A549 (cell line): Measurements from ENCODE around the gene SP140L. TPM values are rescaled to one million over a fixed set of nuclear protein-coding genes. Genes with fewer than 3 reads are reported as not detected.

Experiments
- ATAC-seq, 2 experiments: fragments of 200-7000 bp in 1 of 2; fragments of >200 bp in 1 of 2; cut with Nextera tagmentation in 1 of 2; cut with Tn5 transposase in 1 of 2; 3 replicates each; pipeline versions ENCODE4 v1.8.0 to v1.9.1; 2018 to 2020; ENCODE audit warnings: mild to moderate bottlenecking in 1 of 2, moderate library complexity in 1 of 2
- CTCF ChIA-PET: fragments of 300-600 bp; sonication (Branson Sonifier 250); formaldehyde crosslinking; extraction: SDS; loops from one replicate; lab custom pipeline; 2021; ENCODE audit warnings: antibody characterized with exemption, inconsistent platforms; lab: Yijun Ruan, JAX
- POLR2A ChIA-PET: fragments of 350-600 bp; formaldehyde crosslinking; extraction: SDS; loops from one replicate; lab custom pipeline; 2021; ENCODE audit warnings: antibody characterized with exemption, inconsistent platforms; lab: Yijun Ruan, JAX
- DNase-seq, 2 experiments: peaks; one replicate each; pipeline versions ENCODE4 v3.0.0 to v3.0.0-alpha.2; 2011 to 2016; ENCODE audit warnings: low read depth in 1 of 2, low spot score in 1 of 2
- FAIRE-seq: peaks from 2 replicates; lab custom pipeline; 2011; peaks lifted over from hg19 to GRCh38; lab: Jason Lieb, UNC
- H3K27ac ChIP-seq, 2 experiments: fragments of >200 bp; sonication (Bioruptor Twin); formaldehyde crosslinking; 3 replicates each; pipeline ENCODE4 v1.5.1; 2016 to 2017
- H3K4me1 ChIP-seq: fragments of >200 bp; sonication (Bioruptor Twin); formaldehyde crosslinking; 3 replicates; pipeline ENCODE4 v1.6.1; 2016
- H3K4me2 ChIP-seq: fragments of >200 bp; sonication (Bioruptor Twin); formaldehyde crosslinking; 3 replicates; pipeline ENCODE4 v1.6.1; 2016
- H3K4me3 ChIP-seq: fragments of >200 bp; sonication (Bioruptor Twin); formaldehyde crosslinking; 3 replicates; pipeline ENCODE4 v1.5.1; 2016
- H3K9me3 ChIP-seq: fragments of >200 bp; sonication (Bioruptor Twin); formaldehyde crosslinking; 3 replicates; pipeline ENCODE4 v1.6.1; 2016
- BHLHE40 ChIP-seq: IDR thresholded peaks from 2 replicates; pipeline ENCODE4 v1.6.1; 2012; ENCODE audit warnings: low read depth, low read length, inconsistent platforms
- CBX2 ChIP-seq: fragments of 200-600 bp; sonication (generic); IDR thresholded peaks from 2 replicates; pipeline ENCODE4 v1.6.1; 2016; ENCODE audit warnings: low read depth, mild to moderate bottlenecking, borderline replicate concordance
- CBX8 ChIP-seq: fragments of 200-600 bp; sonication (generic); IDR thresholded peaks from 2 replicates; pipeline ENCODE4 v1.6.1; 2016
- CEBPB ChIP-seq, 2 experiments: fragments of >200 bp in 1 of 2; sonication (Bioruptor Twin) in 1 of 2; formaldehyde crosslinking in 1 of 2; IDR thresholded peaks; 2 replicates each; pipeline ENCODE4 v1.6.1; 2012 to 2016
- CHD4 ChIP-seq: fragments of 200-600 bp; sonication (generic); IDR thresholded peaks from 2 replicates; pipeline ENCODE4 v1.6.1; 2016; ENCODE audit warnings: antibody characterized with exemption, mild to moderate bottlenecking, borderline replicate concordance
- EHF ChIP-seq: fragments of 250-450 bp; sonication (Bioruptor Pico); IDR thresholded peaks from 2 replicates; pipeline ENCODE4 v1.5.0; 2020; ENCODE audit warnings: mild to moderate bottlenecking
- EP300 ChIP-seq, 2 experiments: fragments of >200 bp; sonication (Bioruptor Twin); formaldehyde crosslinking; IDR thresholded peaks; 2 replicates in 1 of 2; 3 replicates in 1 of 2; pipeline ENCODE4 v1.6.1; 2016 to 2017
- ESRRA ChIP-seq: fragments of 150-350 bp; IDR thresholded peaks from 2 replicates; pipeline ENCODE4 v1.6.1; 2014; ENCODE audit warnings: mild to moderate bottlenecking, low read length, borderline replicate concordance
- FOSB ChIP-seq: fragments of 250-450 bp; sonication (Bioruptor Pico); IDR thresholded peaks from 2 replicates; pipeline ENCODE4 v1.5.0; 2020; ENCODE audit warnings: mild to moderate bottlenecking, moderate library complexity
- HDAC2 ChIP-seq: fragments of 200-600 bp; sonication (generic); IDR thresholded peaks from 2 replicates; pipeline ENCODE4 v1.6.1; 2016
- MAFK ChIP-seq: fragments of 450-650 bp; IDR thresholded peaks from 2 replicates; pipeline ENCODE4 v1.6.1; 2014; ENCODE audit not compliant: partially characterized antibody
- PHF8 ChIP-seq: fragments of 200-600 bp; sonication (generic); IDR thresholded peaks from 2 replicates; pipeline ENCODE4 v1.6.1; 2016; ENCODE audit warnings: low read depth, mild to moderate bottlenecking, antibody characterized with exemption, moderate library complexity, borderline replicate concordance
- RARB ChIP-seq: fragments of 250-450 bp; sonication (Bioruptor Pico); IDR thresholded peaks from 2 replicates; pipeline ENCODE4 v1.8.0; 2021; ENCODE audit warnings: mild to moderate bottlenecking, moderate library complexity
- TFCP2L1 ChIP-seq: fragments of 250-450 bp; sonication (Bioruptor Pico); IDR thresholded peaks from 2 replicates; pipeline ENCODE4 v1.5.0; 2021; ENCODE audit warnings: mild to moderate bottlenecking
- ZFP36 ChIP-seq: fragments of 450-650 bp; IDR thresholded peaks from 2 replicates; pipeline ENCODE4 v1.6.1; 2014; ENCODE audit warnings: borderline replicate concordance; ENCODE audit not compliant: partially characterized antibody
- ZNF302 ChIP-seq: fragments of 250-450 bp; sonication (Bioruptor Pico); IDR thresholded peaks from 2 replicates; pipeline ENCODE4 v1.9.0; 2021; ENCODE audit warnings: inconsistent platforms, mild to moderate bottlenecking, moderate library complexity
- WGBS: methylation state at CpG from one replicate; pipeline ENCODE4 v1.1.6; 2017; ENCODE audit errors: missing lambda C conversion rate; 5-methylcytosine and 5-hydroxymethylcytosine counted together
- polyA plus RNA-seq, 4 experiments: library from polyadenylated mRNA; depleted of rRNA in 3 of 4; stranded (reverse); fragments of >200 nt; fragmentation: RNase III in 1 of 4; extraction: RNeasy Plus Mini Kit Qiagen cat#74134 plus additional on column Dnase treatment in 1 of 4; gene quantifications; 2 replicates in 3 of 4; 3 replicates in 1 of 4; pipeline ENCODE4 v1.2.3, GENCODE V29; 2011 to 2017
- TF ChIP-seq, protein P1 (sequence below): fragments of 200-600 bp; sonication (generic); IDR thresholded peaks from 2 replicates; pipeline ENCODE4 v1.6.1; 2016; ENCODE audit warnings: antibody characterized with exemption, mild to moderate bottlenecking, moderate library complexity
- TF ChIP-seq, protein P2 (sequence below): fragments of 250-450 bp; sonication (Bioruptor Pico); IDR thresholded peaks from 2 replicates; pipeline ENCODE4 v1.5.0; 2021; ENCODE audit warnings: mild to moderate bottlenecking, moderate library complexity, borderline replicate concordance
- TF ChIP-seq, protein P3 (sequence below): IDR thresholded peaks from 2 replicates; pipeline ENCODE4 v1.6.1; 2012
- TF ChIP-seq, protein P4 (sequence below): fragments of >200 bp; sonication (Bioruptor Twin); formaldehyde crosslinking; IDR thresholded peaks from 3 replicates; pipeline ENCODE4 v1.5.1; 2016
- TF ChIP-seq, protein P5 (sequence below): fragments of >200 bp; sonication (Bioruptor Twin); formaldehyde crosslinking; IDR thresholded peaks from 2 replicates; pipeline ENCODE4 v1.6.1; 2016

The SP140L gene
- polyA plus RNA-seq, 2 of the 4 experiments (the other 2 are of a cell fraction) = 1.7 to 2.5 TPM

DNA sequence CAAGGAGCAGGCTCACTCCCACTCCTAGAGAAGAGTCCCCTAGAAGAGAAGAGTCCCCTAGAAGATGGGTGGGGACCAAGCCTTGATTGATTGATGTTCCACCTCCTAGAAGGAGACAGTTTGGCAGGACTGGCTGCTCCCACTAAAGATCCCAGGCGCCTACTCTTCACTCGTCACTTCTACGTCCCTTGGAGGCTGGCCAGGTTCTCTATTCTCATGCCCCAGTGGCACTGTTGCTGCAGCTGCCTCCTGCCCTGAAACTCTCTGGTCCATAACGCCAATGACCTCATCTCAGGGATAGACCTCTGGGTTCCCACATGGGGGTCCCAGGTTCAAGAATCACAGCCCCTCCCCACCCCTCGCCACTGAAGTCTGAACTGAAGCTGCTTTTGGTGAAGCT, 2.5 kb upstream of the SP140L start (continued):
- TF ChIP-seq, protein P1, sequence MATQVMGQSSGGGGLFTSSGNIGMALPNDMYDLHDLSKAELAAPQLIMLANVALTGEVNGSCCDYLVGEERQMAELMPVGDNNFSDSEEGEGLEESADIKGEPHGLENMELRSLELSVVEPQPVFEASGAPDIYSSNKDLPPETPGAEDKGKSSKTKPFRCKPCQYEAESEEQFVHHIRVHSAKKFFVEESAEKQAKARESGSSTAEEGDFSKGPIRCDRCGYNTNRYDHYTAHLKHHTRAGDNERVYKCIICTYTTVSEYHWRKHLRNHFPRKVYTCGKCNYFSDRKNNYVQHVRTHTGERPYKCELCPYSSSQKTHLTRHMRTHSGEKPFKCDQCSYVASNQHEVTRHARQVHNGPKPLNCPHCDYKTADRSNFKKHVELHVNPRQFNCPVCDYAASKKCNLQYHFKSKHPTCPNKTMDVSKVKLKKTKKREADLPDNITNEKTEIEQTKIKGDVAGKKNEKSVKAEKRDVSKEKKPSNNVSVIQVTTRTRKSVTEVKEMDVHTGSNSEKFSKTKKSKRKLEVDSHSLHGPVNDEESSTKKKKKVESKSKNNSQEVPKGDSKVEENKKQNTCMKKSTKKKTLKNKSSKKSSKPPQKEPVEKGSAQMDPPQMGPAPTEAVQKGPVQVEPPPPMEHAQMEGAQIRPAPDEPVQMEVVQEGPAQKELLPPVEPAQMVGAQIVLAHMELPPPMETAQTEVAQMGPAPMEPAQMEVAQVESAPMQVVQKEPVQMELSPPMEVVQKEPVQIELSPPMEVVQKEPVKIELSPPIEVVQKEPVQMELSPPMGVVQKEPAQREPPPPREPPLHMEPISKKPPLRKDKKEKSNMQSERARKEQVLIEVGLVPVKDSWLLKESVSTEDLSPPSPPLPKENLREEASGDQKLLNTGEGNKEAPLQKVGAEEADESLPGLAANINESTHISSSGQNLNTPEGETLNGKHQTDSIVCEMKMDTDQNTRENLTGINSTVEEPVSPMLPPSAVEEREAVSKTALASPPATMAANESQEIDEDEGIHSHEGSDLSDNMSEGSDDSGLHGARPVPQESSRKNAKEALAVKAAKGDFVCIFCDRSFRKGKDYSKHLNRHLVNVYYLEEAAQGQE = no peak
- TF ChIP-seq EHF (CRISPR knock-in tag) (no peak), FOSB (no peak), RARB (CRISPR knock-in tag) (no peak), TFCP2L1 (CRISPR knock-in tag) (no peak)

DNA sequence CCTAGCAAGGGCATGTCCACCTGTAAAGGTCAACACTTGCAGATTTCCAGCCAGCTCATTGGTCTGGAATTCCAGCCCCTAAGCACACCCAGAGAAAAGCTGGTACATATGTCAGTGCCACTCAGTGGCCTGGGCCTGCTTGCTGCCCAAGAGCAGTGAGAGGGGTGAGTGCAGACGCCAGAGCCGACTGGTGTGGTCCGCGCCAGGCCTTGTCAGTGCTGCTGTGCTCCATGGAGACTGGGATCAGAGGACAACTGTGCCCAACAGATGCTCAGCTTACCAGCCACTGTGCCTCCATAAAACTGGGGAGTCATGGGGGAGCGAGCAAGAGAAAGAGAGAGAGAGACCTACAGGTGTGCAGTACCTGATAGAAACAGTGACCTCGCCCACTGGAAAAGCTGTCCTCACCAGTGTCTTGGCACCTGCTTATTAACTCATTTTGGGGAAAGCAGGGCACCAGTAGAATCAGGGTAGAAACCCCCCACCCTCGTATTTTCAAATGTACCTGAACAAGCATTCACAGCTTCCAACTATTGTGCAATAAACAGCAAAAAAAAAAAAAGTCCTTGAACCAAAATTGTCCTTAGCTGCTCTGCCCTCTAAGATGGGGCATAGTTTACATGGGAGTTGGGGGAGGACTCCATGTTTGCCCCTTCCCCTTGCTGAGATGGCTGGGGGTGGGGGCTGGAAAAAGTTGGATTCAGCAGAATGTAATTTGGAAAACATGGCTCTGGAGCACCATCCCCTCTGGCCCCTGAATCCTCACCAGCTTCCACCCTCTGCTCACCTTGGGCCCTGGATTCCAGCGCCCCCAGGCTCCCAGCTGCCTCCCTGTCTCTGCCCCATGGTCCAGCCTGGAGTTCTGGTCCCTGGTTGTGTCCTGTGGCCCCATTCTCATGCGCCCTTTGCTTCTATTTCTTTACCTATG, 1.4 kb upstream of the SP140L start:
- no peak for FAIRE-seq
- H3K4me3 ChIP-seq = no peak overlapping the region

DNA sequence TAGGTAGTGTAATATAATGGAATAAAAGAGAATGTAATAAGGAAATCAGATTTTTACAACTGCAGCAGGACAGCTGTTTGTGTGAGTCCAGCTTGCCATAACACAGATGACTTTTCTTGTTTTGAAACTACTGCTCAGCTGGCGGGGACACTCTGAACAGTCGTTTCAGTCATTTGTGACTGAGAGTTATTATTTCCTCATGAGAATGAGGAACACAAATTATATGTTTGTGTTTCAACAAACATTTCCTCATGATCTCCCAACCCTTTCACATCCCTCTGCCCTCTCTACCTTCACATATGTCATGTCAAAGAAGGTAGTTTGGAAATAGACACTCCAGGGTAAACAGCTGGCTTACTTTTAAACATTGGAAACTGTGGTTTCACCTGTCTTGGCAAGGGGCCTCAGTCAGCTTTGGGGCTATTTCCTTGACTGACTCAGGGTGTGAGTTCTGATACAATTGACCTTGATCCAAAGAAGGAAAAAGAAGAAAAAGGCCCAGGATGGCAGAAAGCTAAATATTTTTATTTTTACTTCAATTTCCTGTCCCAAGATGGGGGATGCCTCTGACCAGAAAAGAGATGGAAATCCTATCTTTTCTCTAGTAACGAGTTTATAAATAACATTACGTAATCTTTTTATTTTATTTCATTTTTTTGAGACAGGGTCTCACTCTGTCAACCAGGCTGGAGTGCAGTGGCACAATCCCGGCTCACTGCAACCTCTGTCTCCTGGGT, 593 bp downstream of the SP140L start:
- POLR2A ChIA-PET = no interaction called here
- ATAC-seq = no peak

More for the DNA sequence above, 1.4 kb upstream of the SP140L start:
- no peak overlapping the region for H3K4me2 ChIP-seq
- no peak overlapping the region for H3K27ac ChIP-seq
- ChIA-PET CTCF (interaction anchor here (1.2 kb wide), 1 partner anchor 258 kb away, joined by 3 read pairs; no protein-coding TSS in a partner anchor), POLR2A (no interaction called here)
- DNase-seq (no peak), ATAC-seq (no peak)
- WGBS = 66% methylated on average over 8 of the region's 9 CpGs
- no peaks in the 10 kb centered on the region for H3K4me1 ChIP-seq
- TF ChIP-seq CEBPB (IDR thresholded peaks at IDR 0.05) (0 out of 4 replicates have a peak, but pooled peaks of 1 of the 2 experiments have one; percentile 14), CHD4 (no peak)
- TF ChIP-seq, all 56 proteins: peak for 1
- H3K9me3 ChIP-seq = no peaks in the 10 kb centered on the region

More for the DNA sequence above, 593 bp downstream of the SP140L start:
- 89% methylated on average over 5 of the region's 5 CpGs for WGBS
- H3K4me1 ChIP-seq = no peaks in the 10 kb centered on the region
- FAIRE-seq = no peak
- CTCF ChIA-PET = no interaction called here
- TF ChIP-seq ZFP36 (no peak), MAFK (no peak), ZNF302 (CRISPR knock-in tag) (no peak), EP300 (IDR thresholded peaks at IDR 0.05) (no peak), ESRRA (no peak), CBX2 (no peak), HDAC2 (no peak), PHF8 (no peak), BHLHE40 (no peak), CBX8 (no peak)
- TF ChIP-seq, protein P2, sequence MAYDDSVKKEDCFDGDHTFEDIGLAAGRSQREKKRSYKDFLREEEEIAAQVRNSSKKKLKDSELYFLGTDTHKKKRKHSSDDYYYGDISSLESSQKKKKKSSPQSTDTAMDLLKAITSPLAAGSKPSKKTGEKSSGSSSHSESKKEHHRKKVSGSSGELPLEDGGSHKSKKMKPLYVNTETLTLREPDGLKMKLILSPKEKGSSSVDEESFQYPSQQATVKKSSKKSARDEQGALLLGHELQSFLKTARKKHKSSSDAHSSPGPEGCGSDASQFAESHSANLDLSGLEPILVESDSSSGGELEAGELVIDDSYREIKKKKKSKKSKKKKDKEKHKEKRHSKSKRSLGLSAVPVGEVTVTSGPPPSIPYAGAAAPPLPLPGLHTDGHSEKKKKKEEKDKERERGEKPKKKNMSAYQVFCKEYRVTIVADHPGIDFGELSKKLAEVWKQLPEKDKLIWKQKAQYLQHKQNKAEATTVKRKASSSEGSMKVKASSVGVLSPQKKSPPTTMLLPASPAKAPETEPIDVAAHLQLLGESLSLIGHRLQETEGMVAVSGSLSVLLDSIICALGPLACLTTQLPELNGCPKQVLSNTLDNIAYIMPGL (CRISPR knock-in tag) = no peak
- TF ChIP-seq, protein P3, sequence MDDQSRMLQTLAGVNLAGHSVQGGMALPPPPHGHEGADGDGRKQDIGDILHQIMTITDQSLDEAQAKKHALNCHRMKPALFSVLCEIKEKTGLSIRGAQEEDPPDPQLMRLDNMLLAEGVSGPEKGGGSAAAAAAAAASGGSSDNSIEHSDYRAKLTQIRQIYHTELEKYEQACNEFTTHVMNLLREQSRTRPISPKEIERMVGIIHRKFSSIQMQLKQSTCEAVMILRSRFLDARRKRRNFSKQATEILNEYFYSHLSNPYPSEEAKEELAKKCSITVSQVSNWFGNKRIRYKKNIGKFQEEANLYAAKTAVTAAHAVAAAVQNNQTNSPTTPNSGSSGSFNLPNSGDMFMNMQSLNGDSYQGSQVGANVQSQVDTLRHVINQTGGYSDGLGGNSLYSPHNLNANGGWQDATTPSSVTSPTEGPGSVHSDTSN = no peak
- TF ChIP-seq, protein P4, sequence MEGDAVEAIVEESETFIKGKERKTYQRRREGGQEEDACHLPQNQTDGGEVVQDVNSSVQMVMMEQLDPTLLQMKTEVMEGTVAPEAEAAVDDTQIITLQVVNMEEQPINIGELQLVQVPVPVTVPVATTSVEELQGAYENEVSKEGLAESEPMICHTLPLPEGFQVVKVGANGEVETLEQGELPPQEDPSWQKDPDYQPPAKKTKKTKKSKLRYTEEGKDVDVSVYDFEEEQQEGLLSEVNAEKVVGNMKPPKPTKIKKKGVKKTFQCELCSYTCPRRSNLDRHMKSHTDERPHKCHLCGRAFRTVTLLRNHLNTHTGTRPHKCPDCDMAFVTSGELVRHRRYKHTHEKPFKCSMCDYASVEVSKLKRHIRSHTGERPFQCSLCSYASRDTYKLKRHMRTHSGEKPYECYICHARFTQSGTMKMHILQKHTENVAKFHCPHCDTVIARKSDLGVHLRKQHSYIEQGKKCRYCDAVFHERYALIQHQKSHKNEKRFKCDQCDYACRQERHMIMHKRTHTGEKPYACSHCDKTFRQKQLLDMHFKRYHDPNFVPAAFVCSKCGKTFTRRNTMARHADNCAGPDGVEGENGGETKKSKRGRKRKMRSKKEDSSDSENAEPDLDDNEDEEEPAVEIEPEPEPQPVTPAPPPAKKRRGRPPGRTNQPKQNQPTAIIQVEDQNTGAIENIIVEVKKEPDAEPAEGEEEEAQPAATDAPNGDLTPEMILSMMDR = no peak
- TF ChIP-seq, protein P5, sequence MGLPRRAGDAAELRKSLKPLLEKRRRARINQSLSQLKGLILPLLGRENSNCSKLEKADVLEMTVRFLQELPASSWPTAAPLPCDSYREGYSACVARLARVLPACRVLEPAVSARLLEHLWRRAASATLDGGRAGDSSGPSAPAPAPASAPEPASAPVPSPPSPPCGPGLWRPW = no peak
- TF ChIP-seq, all 56 proteins: peak for 0
- DNase-seq = no peak
- H3K4me2 ChIP-seq = peak overlapping the region; percentile 68
- 0 out of 3 replicates have a peak overlapping the region, but pooled peaks have one; percentile 11 for H3K4me3 ChIP-seq
- H3K27ac ChIP-seq = peak overlapping the region; percentile 57 to 68
- no peaks in the 10 kb centered on the region for H3K9me3 ChIP-seq
